ENCODE data around the gene TMEM179B.
"Not testable (repeated sequence)": the region's sequence is repeated elsewhere in the genome, so short reads cannot be mapped to it uniquely, and the experiment has no call there.

Gene TMEM179B, protein sequence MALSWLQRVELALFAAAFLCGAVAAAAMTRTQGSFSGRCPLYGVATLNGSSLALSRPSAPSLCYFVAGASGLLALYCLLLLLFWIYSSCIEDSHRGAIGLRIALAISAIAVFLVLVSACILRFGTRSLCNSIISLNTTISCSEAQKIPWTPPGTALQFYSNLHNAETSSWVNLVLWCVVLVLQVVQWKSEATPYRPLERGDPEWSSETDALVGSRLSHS

GRCh38 chr11:62787005-62787759 is at the start of gene TMEM179B:
TSS of gene TMEM179B (plus strand) at chr11:62787402. CDS start at chr11:62787432, 30 bp downstream.
- TF ChIP-seq Cebpa-rat (IDR thresholded peaks at IDR 0.05) = no peak
- H3K4me3 ChIP-seq = peak within 1 kb of the TSS; percentile 83 to 99 (median 95)
- H3K27me3 ChIP-seq = no peaks in the 10 kb centered on the region
- peak within 1 kb of the TSS; percentile 77 to 98 (median 95) for H3K4me2 ChIP-seq
- peaks cover 40 to 46% (median 44%) of the 10 kb centered on the region in 10 experiments for H3K4me1 ChIP-seq
- H3K9me3 ChIP-seq (replicated peaks in 1 of 11) = no peaks in the 10 kb centered on the region
- H3K9ac ChIP-seq = peak within 1 kb of the TSS; percentile 86 to 97 (median 95)
- H3K27ac ChIP-seq = peak within 1 kb of the TSS; percentile 83 to 96 (median 92)
- peaks cover 0 to 43% (median 22%) of the 10 kb centered on the region in 11 experiments; a peak in 14 of 22 replicates for H4K20me1 ChIP-seq
- H3K36me3 ChIP-seq = peaks cover 27 to 68% (median 58%) of the 10 kb centered on the region in 11 experiments

GRCh38 chr11:62747475-62748160 is 39.6 kb upstream of the TMEM179B start:
- Histone ChIP-seq H3K4me2 (peak overlapping the region; percentile 13 to 75 (median 52); a peak in 19 of 22 replicates), H3K9ac (peak overlapping the region in 5 of 11 experiments; percentile 1 to 44 (median 13); a peak in 5 of 22 replicates)

DNA sequence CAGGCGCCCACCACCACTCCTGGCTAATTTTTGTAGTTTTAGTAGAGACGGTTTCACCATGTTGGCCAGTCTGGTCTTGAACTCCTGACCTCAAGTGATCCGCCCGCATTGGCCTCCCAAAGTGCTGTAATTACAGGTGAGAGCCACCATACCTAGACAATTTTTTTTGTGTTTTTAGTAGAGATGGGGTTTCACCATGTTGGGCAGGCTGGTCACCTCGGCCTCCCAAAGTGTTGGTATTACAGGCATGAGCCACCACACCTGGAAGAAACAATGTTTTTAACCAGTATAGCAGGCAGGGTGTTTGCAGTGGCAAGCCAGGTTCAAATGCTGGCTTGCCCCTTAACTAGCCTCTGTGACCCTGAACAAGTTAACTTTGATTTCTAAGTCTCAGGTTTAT is 37.3 kb upstream of the TMEM179B start:
- peaks cover 10 to 43% (median 18%) of the 10 kb centered on the region in 11 experiments; a peak in 19 of 22 replicates for H3K36me3 ChIP-seq
- not testable (repeated sequence) for H3K27ac ChIP-seq; H3K4me3 ChIP-seq; H3K9ac ChIP-seq; H3K9me3 ChIP-seq (replicated peaks in 1 of 11); H3K27me3 ChIP-seq
- H3K4me1 ChIP-seq = peaks cover 48 to 70% (median 58%) of the 10 kb centered on the region in 10 experiments
- H3K4me2 ChIP-seq = peak overlapping the region in 2 of 11 experiments; percentile 23 to 35; a peak in 1 of 22 replicates
- peaks cover 0 to 27% (median 0%) of the 10 kb centered on the region in 11 experiments; a peak in 5 of 22 replicates for H4K20me1 ChIP-seq

More at GRCh38 chr11:62747475-62748160, 39.6 kb upstream of the TMEM179B start:
- Histone ChIP-seq H3K27me3 (no peaks in the 10 kb centered on the region), H4K20me1 (peaks cover 0 to 17% (median 0%) of the 10 kb centered on the region in 11 experiments; a peak in 5 of 22 replicates), H3K27ac (peak overlapping the region in 2 of 11 experiments; percentile 1 to 13; a peak in 2 of 22 replicates), H3K4me3 (no peak overlapping the region), H3K4me1 (peaks cover 33 to 57% (median 41%) of the 10 kb centered on the region in 10 experiments), H3K9me3 (replicated peaks in 1 of 11) (no peaks in the 10 kb centered on the region), H3K36me3 (peaks cover 9 to 38% (median 18%) of the 10 kb centered on the region in 11 experiments; a peak in 20 of 22 replicates)
- TF ChIP-seq Cebpa-rat (IDR thresholded peaks at IDR 0.05) = no peak

DNA sequence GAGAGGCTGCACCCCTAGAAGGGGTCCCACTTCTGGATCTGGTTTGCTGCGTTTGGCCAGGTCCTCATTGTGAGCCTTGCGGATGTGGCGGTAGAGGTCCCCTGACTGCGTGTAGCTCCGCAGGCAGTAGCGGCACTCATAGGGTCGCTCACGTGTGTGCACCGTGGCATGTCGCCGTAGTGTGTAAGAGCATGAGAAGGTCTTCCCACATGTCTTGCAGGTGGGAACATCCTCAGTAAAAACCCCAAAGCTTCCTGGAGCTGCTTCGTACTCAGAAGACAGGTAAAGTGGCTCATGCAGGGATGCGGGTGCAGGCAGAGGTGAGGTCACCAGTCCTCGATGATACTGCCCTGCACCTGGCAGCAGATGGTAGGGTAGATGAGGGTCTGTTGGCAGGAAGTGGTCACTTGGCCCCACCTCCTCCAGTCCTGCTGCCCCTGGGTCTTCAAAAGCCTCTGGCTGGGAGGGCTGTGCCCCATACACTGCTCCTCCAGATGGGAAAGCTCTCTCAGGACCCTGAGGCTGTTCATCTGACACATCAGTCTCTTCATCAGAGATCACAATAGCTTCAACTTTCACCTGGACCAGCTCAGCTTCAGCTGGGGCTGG is 34.9 kb upstream of the TMEM179B start:
- Histone ChIP-seq H3K4me3 (no peak overlapping the region), H4K20me1 (peaks cover 0 to 27% (median 0%) of the 10 kb centered on the region in 11 experiments; a peak in 5 of 22 replicates), H3K27me3 (no peaks in the 10 kb centered on the region), H3K9ac (peak overlapping the region in 10 of 11 experiments; percentile 35 to 94 (median 88); a peak in 8 of 22 replicates), H3K9me3 (replicated peaks in 1 of 11) (no peaks in the 10 kb centered on the region), H3K4me1 (peaks cover 42 to 69% (median 53%) of the 10 kb centered on the region in 10 experiments), H3K4me2 (peak overlapping the region; percentile 18 to 97 (median 91); a peak in 20 of 22 replicates), H3K36me3 (peaks cover 10 to 43% (median 18%) of the 10 kb centered on the region in 11 experiments; a peak in 19 of 22 replicates), H3K27ac (peak overlapping the region in 1 of 11 experiments; percentile 26; a peak in 1 of 22 replicates)
- TF ChIP-seq Cebpa-rat (IDR thresholded peaks at IDR 0.05) = no peak

- Histone ChIP-seq H3K4me3 (peak overlapping the region; percentile 55 to 80 (median 68)), H3K27ac (peak overlapping the region; percentile 78 to 97 (median 94); a peak in 18 of 22 replicates), H3K4me1 (peaks cover 34 to 60% (median 44%) of the 10 kb centered on the region in 10 experiments), H3K27me3 (no peaks in the 10 kb centered on the region), H3K9ac (peak overlapping the region; percentile 85 to 96 (median 92)), H3K4me2 (peak overlapping the region; percentile 76 to 97 (median 91)), H4K20me1 (peaks cover 0 to 27% (median 0%) of the 10 kb centered on the region in 11 experiments; a peak in 5 of 22 replicates), H3K36me3 (peaks cover 10 to 43% (median 18%) of the 10 kb centered on the region in 11 experiments; a peak in 19 of 22 replicates), H3K9me3 (replicated peaks in 1 of 11) (no peaks in the 10 kb centered on the region)
- no peak for TF ChIP-seq Cebpa-rat (IDR thresholded peaks at IDR 0.05)
Measured at GRCh38 chr11:62752994-62753735, 34.0 kb upstream of the TMEM179B start.

DNA sequence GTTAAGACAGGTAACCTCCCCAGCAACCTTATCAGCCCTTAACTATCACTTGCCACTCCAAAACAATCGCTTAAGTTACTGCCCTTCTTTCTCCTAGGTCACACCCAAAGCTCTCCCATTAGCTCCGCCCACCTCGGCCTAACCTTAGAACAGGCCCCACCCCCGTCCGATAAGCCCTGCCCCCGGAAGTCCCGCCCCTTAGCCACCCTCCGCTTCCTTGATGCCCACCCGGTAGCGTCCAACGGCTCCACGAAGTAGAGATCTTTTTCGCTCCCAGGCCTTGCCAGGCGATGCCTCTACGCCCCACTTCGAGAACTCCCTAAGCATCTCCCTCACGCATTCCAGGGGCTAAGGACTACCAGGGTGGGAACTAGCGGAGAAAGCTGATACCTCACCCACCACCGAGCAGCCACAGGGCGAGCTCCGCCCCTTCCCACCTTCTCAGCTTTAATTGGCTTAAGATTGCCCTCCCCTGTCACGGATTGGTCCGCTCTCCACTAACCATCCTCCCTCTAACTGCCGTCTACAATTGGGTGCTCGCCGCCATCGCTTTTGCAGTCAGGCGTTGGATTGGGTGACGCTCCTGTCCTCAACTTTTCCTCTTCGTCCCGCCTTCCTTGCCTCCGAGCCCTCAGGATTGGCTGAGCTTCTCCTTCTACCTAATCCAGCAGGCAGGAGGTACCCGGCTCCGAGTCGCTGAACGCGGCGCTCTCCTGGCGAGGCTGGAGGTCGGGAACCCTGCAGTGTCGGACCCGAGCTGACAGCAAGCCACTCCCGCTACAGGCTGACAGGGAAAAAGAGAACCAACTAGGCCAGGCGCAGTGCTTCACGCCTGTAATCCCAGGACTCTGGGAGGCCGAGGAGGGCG is 33.2 kb upstream of the TMEM179B start, which contains the start of gene ZBTB3:
TSS of gene ZBTB3 (minus strand) at position 425 of the 868 bp plus-strand sequence. CDS start 496 bp downstream, outside the sequence.
- peak within 1 kb of the TSS; percentile 78 to 97 (median 94); a peak in 21 of 22 replicates for H3K27ac ChIP-seq
- no peaks in the 10 kb centered on the region for H3K9me3 ChIP-seq (replicated peaks in 1 of 11)
- H3K27me3 ChIP-seq = no peaks in the 10 kb centered on the region
- H3K9ac ChIP-seq = peak within 1 kb of the TSS; percentile 85 to 96 (median 92)
- no peak for TF ChIP-seq Cebpa-rat (IDR thresholded peaks at IDR 0.05)
- peaks cover 6 to 37% (median 18%) of the 10 kb centered on the region in 11 experiments; a peak in 19 of 22 replicates for H3K36me3 ChIP-seq
- H3K4me3 ChIP-seq = peak within 1 kb of the TSS; percentile 55 to 80 (median 68)
- H4K20me1 ChIP-seq = peaks cover 0 to 21% (median 0%) of the 10 kb centered on the region in 11 experiments; a peak in 5 of 22 replicates
- H3K4me2 ChIP-seq = peak within 1 kb of the TSS; percentile 76 to 97 (median 91)
- peaks cover 26 to 53% (median 36%) of the 10 kb centered on the region in 10 experiments for H3K4me1 ChIP-seq
